Nephron (organoid): Measurements from ENCODE around the gene USF2.

ENCODE experiments used
- H3K27ac Mint-ChIP-seq, 3 experiments: 2 replicates each; pipeline ENCODE4 v1.8.0; 2020; ENCODE audit warnings: mixed read lengths in 3 of 3, mild to moderate bottlenecking in 2 of 3, moderate library complexity in 1 of 3
- H3K27me3 Mint-ChIP-seq: 2 replicates; pipeline ENCODE4 v1.8.0; 2021; ENCODE audit warnings: low read depth, mild to moderate bottlenecking, moderate library complexity, mixed read lengths
- H3K36me3 Mint-ChIP-seq: 2 replicates; pipeline ENCODE4 v1.8.0; 2020; ENCODE audit warnings: low read depth, mixed read lengths
- H3K4me1 Mint-ChIP-seq: 2 replicates; pipeline ENCODE4 v1.8.0; 2020; ENCODE audit warnings: mixed read lengths
- H3K4me3 Mint-ChIP-seq, 3 experiments: 2 replicates each; pipeline ENCODE4 v1.8.0; 2020; ENCODE audit warnings: mild to moderate bottlenecking in 3 of 3, mixed read lengths in 3 of 3, moderate library complexity in 2 of 3
- H3K9me3 Mint-ChIP-seq: 2 replicates; pipeline ENCODE4 v1.8.0; 2020; ENCODE audit warnings: mixed read lengths
- CTCF ChIP-seq, 3 experiments: fragments of 200-600 bp; sonication (generic); IDR thresholded peaks; one replicate each; pipeline ENCODE4 v1.5.0; 2021; ENCODE audit warnings: antibody characterized with exemption in 3 of 3; ENCODE audit not compliant: unreplicated experiment in 3 of 3

The USF2 gene

GRCh38 chr19:35223084-35223790 is 45.5 kb upstream of the USF2 start:
- Mint-ChIP-seq H3K27me3 (peaks cover 19% of the 10 kb centered on the region), H3K4me1 (no peaks in the 10 kb centered on the region), H3K4me3 (no peak overlapping the region), H3K9me3 (peaks cover 11% of the 10 kb centered on the region), H3K27ac (no peak overlapping the region), H3K36me3 (no peaks in the 10 kb centered on the region)
- no peak for TF ChIP-seq CTCF (IDR thresholded peaks at IDR 0.05; ENCODE audit: unreplicated experiment in 3 of 3)

- peaks cover 20% of the 10 kb centered on the region for H3K27me3 Mint-ChIP-seq
- no peaks in the 10 kb centered on the region for H3K4me1 Mint-ChIP-seq
- no peak overlapping the region for H3K27ac Mint-ChIP-seq
- H3K36me3 Mint-ChIP-seq, result no peaks in the 10 kb centered on the region
- peaks cover 9% of the 10 kb centered on the region for H3K9me3 Mint-ChIP-seq
- no peak overlapping the region for H3K4me3 Mint-ChIP-seq
- TF ChIP-seq CTCF (IDR thresholded peaks at IDR 0.05; ENCODE audit: unreplicated experiment in 3 of 3), result no peak
These were observed 44.8 kb upstream of the USF2 start for GRCh38 chr19:35223862-35224505.

- TF ChIP-seq CTCF (IDR thresholded peaks at IDR 0.05; ENCODE audit: unreplicated experiment in 3 of 3), result no peak
- H3K27me3 Mint-ChIP-seq, result peaks cover 24% of the 10 kb centered on the region
- H3K36me3 Mint-ChIP-seq, result no peaks in the 10 kb centered on the region
- no peak overlapping the region for H3K4me3 Mint-ChIP-seq
- no peaks in the 10 kb centered on the region for H3K4me1 Mint-ChIP-seq
- peaks cover 5% of the 10 kb centered on the region for H3K9me3 Mint-ChIP-seq
- no peak overlapping the region for H3K27ac Mint-ChIP-seq
These were observed 43.8 kb upstream of the USF2 start for GRCh38 chr19:35224681-35225571.

GRCh38 chr19:35225951-35226350 is 42.8 kb upstream of the USF2 start:
- Mint-ChIP-seq H3K27me3 (peaks cover 24% of the 10 kb centered on the region), H3K36me3 (no peaks in the 10 kb centered on the region), H3K4me1 (no peaks in the 10 kb centered on the region), H3K9me3 (peaks cover 5% of the 10 kb centered on the region), H3K4me3 (no peak overlapping the region), H3K27ac (no peak overlapping the region)
- no peak for TF ChIP-seq CTCF (IDR thresholded peaks at IDR 0.05; ENCODE audit: unreplicated experiment in 3 of 3)

- no peak for TF ChIP-seq CTCF (IDR thresholded peaks at IDR 0.05; ENCODE audit: unreplicated experiment in 3 of 3)
- Mint-ChIP-seq H3K27me3 (peaks cover 24% of the 10 kb centered on the region), H3K27ac (no peak overlapping the region), H3K9me3 (peaks cover 5% of the 10 kb centered on the region), H3K4me1 (no peaks in the 10 kb centered on the region), H3K4me3 (no peak overlapping the region), H3K36me3 (no peaks in the 10 kb centered on the region)
These were observed 42.0 kb upstream of the USF2 start for GRCh38 chr19:35226748-35227147.
